GM18505 (cell line): ENCODE results near the gene TCERG1L.

Experiments used
- ATAC-seq: cut with Tn5 transposase; IDR thresholded peaks from one replicate; pipeline ENCODE4 v1.9.1; 2021; ENCODE audit not compliant: unreplicated experiment
- POLR2A ChIP-seq: IDR thresholded peaks from 4 replicates; pipeline ENCODE4 v1.6.1; 2011; ENCODE audit warnings: borderline replicate concordance; ENCODE audit not compliant: insufficient read depth, insufficient read length; ENCODE audit errors: extremely low read depth

Gene TCERG1L

GRCh38 chr10:131288648-131289047 is 22.9 kb downstream of the TCERG1L start:
- ATAC-seq, result no peak
- no peak for TF ChIP-seq POLR2A

GRCh38 chr10:131282961-131283360 is 28.6 kb downstream of the TCERG1L start:
- no peak for TF ChIP-seq POLR2A
- ATAC-seq, result no peak

- no peak for ATAC-seq
- TF ChIP-seq POLR2A, result no peak
Observed at GRCh38 chr10:131280101-131280500, 31.4 kb downstream of the TCERG1L start.

- TF ChIP-seq POLR2A, result no peak
- ATAC-seq, result no peak
Observed at GRCh38 chr10:131279516-131279915, 32.0 kb downstream of the TCERG1L start.

- no peak for TF ChIP-seq POLR2A
- no peak for ATAC-seq
Observed at GRCh38 chr10:131277969-131278368, 33.6 kb downstream of the TCERG1L start.

GRCh38 chr10:131277278-131277677 is 34.2 kb downstream of the TCERG1L start:
- ATAC-seq, result no peak
- TF ChIP-seq POLR2A, result no peak

GRCh38 chr10:131275691-131276090 is 35.8 kb downstream of the TCERG1L start:
- no peak for ATAC-seq
- TF ChIP-seq POLR2A, result no peak

- no peak for ATAC-seq
- TF ChIP-seq POLR2A, result no peak
Observed at GRCh38 chr10:131274883-131275282, 36.6 kb downstream of the TCERG1L start.

- no peak for TF ChIP-seq POLR2A
- no peak for ATAC-seq
Observed at GRCh38 chr10:131274133-131274880, 37.2 kb downstream of the TCERG1L start.

GRCh38 chr10:131273476-131273875 is 38.0 kb downstream of the TCERG1L start:
- ATAC-seq, result no peak
- TF ChIP-seq POLR2A, result no peak

GRCh38 chr10:131272897-131273451 is 38.5 kb downstream of the TCERG1L start:
- no peak for ATAC-seq
- no peak for TF ChIP-seq POLR2A

- no peak for ATAC-seq
- no peak for TF ChIP-seq POLR2A
Observed at GRCh38 chr10:131271966-131272365, 39.6 kb downstream of the TCERG1L start.

GRCh38 chr10:131271195-131271880 is 40.2 kb downstream of the TCERG1L start:
- no peak for ATAC-seq
- no peak for TF ChIP-seq POLR2A
